Urinary bladder (tissue), 4 donors: ENCODE results near the gene FAF1. TPM values are rescaled to one million over a fixed set of nuclear protein-coding genes. Genes with fewer than 3 reads are reported as not detected.
"Not testable (repeated sequence)": the region's sequence is repeated elsewhere in the genome, so short reads cannot be mapped to it uniquely, and the experiment has no call there.

Experiments
- DNase-seq: peaks from one replicate; pipeline ENCODE4 v3.0.0-alpha.2; 2015; ENCODE audit errors: extremely low spot score
- H3K27ac ChIP-seq: one replicate; pipeline ENCODE4 v1.5.1; 2013; ENCODE audit warnings: low read depth, mild to moderate bottlenecking, moderate library complexity
- H3K36me3 ChIP-seq: one replicate; pipeline ENCODE4 v1.6.1; 2013; ENCODE audit warnings: mild to moderate bottlenecking, moderate library complexity; ENCODE audit not compliant: insufficient read depth
- H3K4me1 ChIP-seq: one replicate; pipeline ENCODE4 v1.6.1; 2013; ENCODE audit warnings: mild to moderate bottlenecking, moderate library complexity; ENCODE audit not compliant: insufficient read depth
- H3K4me3 ChIP-seq: one replicate; pipeline ENCODE4 v1.5.1; 2013; ENCODE audit warnings: low read depth, low read length
- WGBS: extraction: QIAGEN DNeasy Blood & Tissue Kit; methylation state at CpG from one replicate; pipeline ENCODE4 v1.1.7; 2013; 5-methylcytosine and 5-hydroxymethylcytosine counted together
- polyA plus RNA-seq: library from polyadenylated mRNA; stranded (reverse); fragments of 200-250 nt; gene quantifications from one replicate; pipeline ENCODE4 v1.2.3, GENCODE V29; 2013
- total RNA-seq: library from RNA; depleted of rRNA; stranded (reverse); fragments of >200 nt; gene quantifications from one replicate; pipeline ENCODE4 v1.2.3, GENCODE V29; 2014
- donor health status: healthy with polysubstance abuse.
- donor health status: healthy.

Gene FAF1
- total and polyA plus RNA-seq, 2 donors = 42.3 to 84.6 TPM

- not testable (repeated sequence) for H3K4me3 ChIP-seq, DNase-seq, H3K27ac ChIP-seq, H3K4me1 ChIP-seq, H3K36me3 ChIP-seq
- WGBS = 98% methylated on average over 3 of the region's 3 CpGs
These were observed 203.5 kb downstream of the FAF1 start for GRCh38 chr1:50756543-50756942.

DNA sequence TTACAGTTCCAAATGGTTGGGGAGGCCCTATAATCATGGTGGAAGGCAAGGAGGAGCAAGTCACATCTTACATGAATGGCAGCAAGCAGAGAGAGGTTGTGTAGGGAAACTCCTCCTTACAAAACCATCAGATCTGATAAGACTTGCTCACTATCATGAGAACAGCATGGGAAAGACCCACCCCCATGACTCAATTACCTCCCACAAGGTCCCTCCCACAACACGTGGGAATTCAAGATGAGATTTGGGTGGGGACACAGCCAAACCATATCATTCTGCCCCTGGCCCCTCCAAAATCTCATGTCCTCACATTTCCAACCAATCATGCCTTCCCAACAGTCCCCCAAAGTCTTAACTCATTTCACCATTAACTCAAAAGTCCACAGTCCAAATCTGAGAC is 205.3 kb downstream of the FAF1 start:
- WGBS = 89% methylated on average over 1 of the region's 1 CpG
- H3K27ac ChIP-seq, H3K36me3 ChIP-seq, H3K4me3 ChIP-seq, H3K4me1 ChIP-seq, DNase-seq: not testable (repeated sequence)

DNA sequence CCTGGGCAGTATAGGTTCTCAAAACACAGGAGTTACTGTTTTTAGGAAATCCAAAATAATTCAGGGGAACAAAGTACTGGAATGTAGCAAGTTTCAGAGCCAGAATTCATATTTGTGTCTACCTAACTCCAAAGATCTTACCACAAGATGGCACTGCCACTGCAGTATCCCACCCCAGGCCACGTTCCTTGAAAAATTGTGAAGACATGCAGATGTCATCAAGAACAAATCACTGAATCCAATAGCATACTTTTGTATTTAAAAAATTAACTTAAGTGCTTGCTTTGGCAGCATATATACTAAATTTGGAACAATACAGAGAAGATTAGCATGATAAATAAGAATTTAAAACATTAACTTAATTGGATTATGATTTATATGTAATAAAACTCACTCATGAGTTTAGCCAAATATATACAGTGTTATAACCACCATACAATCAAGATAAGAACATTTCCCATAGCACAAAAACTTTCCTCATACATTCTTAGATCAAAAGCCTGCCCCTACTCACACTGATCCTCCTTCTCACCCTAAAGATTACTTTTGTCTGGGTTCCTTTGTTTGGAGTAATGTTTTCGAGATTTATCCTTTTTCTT is 209.9 kb downstream of the FAF1 start:
- no peak overlapping the region for H3K4me3 ChIP-seq
- no peaks in the 10 kb centered on the region for H3K36me3 ChIP-seq
- 50% methylated on average over 2 of the region's 2 CpGs for WGBS
- H3K4me1 ChIP-seq = no peaks in the 10 kb centered on the region
- no peak overlapping the region for H3K27ac ChIP-seq
- DNase-seq = no peak

DNA sequence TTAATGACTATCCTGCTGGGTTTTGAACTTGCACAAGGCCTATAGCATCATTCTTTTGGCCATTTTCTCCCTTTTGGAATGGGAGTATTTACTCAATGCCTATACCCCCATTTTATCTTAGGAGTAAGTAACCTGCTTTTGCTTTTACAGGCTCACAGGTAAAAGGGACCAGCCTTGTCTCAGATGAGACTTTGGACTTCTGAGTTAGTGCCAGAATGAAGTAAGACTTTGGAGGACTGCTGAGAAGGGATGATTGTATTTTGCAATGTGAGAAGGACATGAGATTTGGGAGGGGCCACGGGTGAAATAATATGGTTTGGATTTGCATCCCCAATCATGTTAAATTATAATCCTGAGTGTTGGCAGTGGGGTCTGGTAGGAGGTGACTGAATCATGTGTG is 212.7 kb downstream of the FAF1 start:
- Histone ChIP-seq H3K27ac (no peak overlapping the region), H3K4me3 (no peak overlapping the region), H3K36me3 (peaks cover 2% of the 10 kb centered on the region), H3K4me1 (no peaks in the 10 kb centered on the region)
- 95% methylated on average over 1 of the region's 1 CpG for WGBS
- DNase-seq = no peak

- 95% methylated on average over 3 of the region's 3 CpGs for WGBS
- H3K4me1 ChIP-seq = no peaks in the 10 kb centered on the region
- no peak for DNase-seq
- H3K36me3 ChIP-seq = peaks cover 3% of the 10 kb centered on the region
- no peak overlapping the region for H3K4me3 ChIP-seq
- H3K27ac ChIP-seq = no peak overlapping the region
These were observed 217.5 kb downstream of the FAF1 start for GRCh38 chr1:50742523-50742922.

GRCh38 chr1:50739125-50739524 is 220.9 kb downstream of the FAF1 start:
- Histone ChIP-seq H3K36me3 (peaks cover 3% of the 10 kb centered on the region), H3K4me1 (no peaks in the 10 kb centered on the region), H3K27ac (no peak overlapping the region), H3K4me3 (no peak overlapping the region)
- 91% methylated on average over 3 of the region's 3 CpGs for WGBS
- no peak for DNase-seq

DNA sequence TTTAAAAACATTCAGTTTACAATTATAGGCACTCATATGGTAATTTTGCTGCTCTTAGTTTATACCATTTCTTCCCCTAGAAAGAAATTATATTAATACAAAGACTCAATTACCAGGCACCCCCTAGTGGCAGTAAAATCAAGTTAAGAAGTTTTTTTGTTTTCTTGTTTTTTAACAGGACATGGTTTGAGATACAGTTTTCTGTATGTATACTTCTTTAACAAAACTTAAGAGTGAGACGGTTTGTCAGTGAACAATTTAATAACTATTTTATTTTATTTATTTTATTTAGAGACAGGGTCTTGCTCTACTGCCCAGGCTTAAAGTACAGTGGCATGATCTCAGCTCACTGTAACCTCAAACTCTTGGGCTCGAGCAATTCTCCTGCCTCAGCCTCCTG is 224.6 kb downstream of the FAF1 start:
- no peak overlapping the region for H3K27ac ChIP-seq
- no peak overlapping the region for H3K4me3 ChIP-seq
- H3K36me3 ChIP-seq = peaks cover 2% of the 10 kb centered on the region
- H3K4me1 ChIP-seq = no peaks in the 10 kb centered on the region
- 75% methylated on average over 2 of the region's 2 CpGs for WGBS
- DNase-seq = no peak

GRCh38 chr1:50727578-50727977 is 232.5 kb downstream of the FAF1 start:
- not testable (repeated sequence) for H3K36me3 ChIP-seq, H3K4me3 ChIP-seq, DNase-seq, H3K4me1 ChIP-seq, H3K27ac ChIP-seq
- WGBS = 92% methylated on average over 4 of the region's 4 CpGs

- H3K4me1 ChIP-seq = no peaks in the 10 kb centered on the region
- 87% methylated on average over 4 of the region's 4 CpGs for WGBS
- H3K27ac ChIP-seq = no peak overlapping the region
- DNase-seq = no peak
- peaks cover 1% of the 10 kb centered on the region for H3K36me3 ChIP-seq
- no peak overlapping the region for H3K4me3 ChIP-seq
These were observed 235.3 kb downstream of the FAF1 start for GRCh38 chr1:50724626-50725286.

GRCh38 chr1:50720457-50721053 is 239.5 kb downstream of the FAF1 start:
- Histone ChIP-seq H3K4me3 (no peak overlapping the region), H3K27ac (no peak overlapping the region), H3K36me3 (no peaks in the 10 kb centered on the region), H3K4me1 (no peaks in the 10 kb centered on the region)
- WGBS = 78% methylated on average over 4 of the region's 4 CpGs
- no peak for DNase-seq

DNA sequence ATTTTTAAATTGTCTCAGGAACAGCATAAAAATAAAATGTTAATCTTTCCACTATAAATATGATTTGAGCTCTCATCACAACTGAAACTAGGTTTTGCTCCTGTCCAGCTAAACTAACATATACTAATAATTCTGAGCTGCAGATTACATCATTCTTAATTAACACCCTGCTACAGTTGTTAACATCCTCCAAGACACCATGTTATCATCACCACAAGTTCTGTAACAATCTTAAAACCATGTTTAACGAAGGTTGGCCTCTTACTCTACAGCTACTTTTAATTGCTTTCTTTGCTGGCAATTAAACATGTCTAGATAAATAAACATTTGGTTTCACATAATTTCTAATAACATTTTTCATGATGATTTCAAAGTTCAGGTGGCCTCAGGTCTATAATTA is 240.9 kb downstream of the FAF1 start:
- no peak for DNase-seq
- Histone ChIP-seq H3K27ac (no peak overlapping the region), H3K4me1 (no peaks in the 10 kb centered on the region), H3K4me3 (no peak overlapping the region), H3K36me3 (no peaks in the 10 kb centered on the region)
- WGBS = 95% methylated on average over 1 of the region's 1 CpG

DNA sequence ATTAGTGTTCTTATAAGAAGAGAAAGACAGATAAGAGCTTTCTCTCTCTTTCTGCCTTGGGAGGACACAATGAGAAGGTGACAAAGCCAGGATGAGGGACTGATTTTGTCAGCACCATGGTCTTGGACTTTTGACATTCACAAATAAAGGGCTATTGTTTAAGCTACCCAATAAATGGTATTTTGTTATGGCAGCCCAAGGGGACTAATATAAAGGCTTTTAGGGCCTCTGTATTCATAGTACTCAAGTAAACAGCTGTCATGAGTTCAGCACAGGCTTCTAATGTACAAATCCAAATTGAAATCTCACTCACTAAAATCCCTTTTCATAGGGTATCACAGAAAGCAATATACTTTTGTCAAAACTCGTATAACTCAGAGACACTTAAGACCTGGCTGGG is 242.7 kb downstream of the FAF1 start:
- no peak for DNase-seq
- Histone ChIP-seq H3K27ac (no peak overlapping the region), H3K36me3 (no peaks in the 10 kb centered on the region), H3K4me3 (no peak overlapping the region), H3K4me1 (no peaks in the 10 kb centered on the region)
- WGBS = 87% methylated on average over 1 of the region's 1 CpG

GRCh38 chr1:50716455-50716854 is 243.6 kb downstream of the FAF1 start:
- 96% methylated on average over 7 of the region's 7 CpGs for WGBS
- not testable (repeated sequence) for H3K4me3 ChIP-seq, H3K36me3 ChIP-seq, H3K27ac ChIP-seq, DNase-seq, H3K4me1 ChIP-seq

GRCh38 chr1:50710099-50710498 is 250.0 kb downstream of the FAF1 start:
- Histone ChIP-seq H3K4me1 (no peaks in the 10 kb centered on the region), H3K27ac (no peak overlapping the region), H3K4me3 (no peak overlapping the region), H3K36me3 (no peaks in the 10 kb centered on the region)
- 84% methylated on average over 3 of the region's 3 CpGs for WGBS
- no peak for DNase-seq
